Mammary epithelial cell (primary cell): ENCODE results near the gene XKR3.

ENCODE experiments used
- EZH2 ChIP-seq: IDR thresholded peaks from 2 replicates; pipeline ENCODE4 v1.6.1; 2012; ENCODE audit warnings: low read length, inconsistent platforms, borderline replicate concordance
- TF ChIP-seq, protein P1 (sequence below), 2 donors: IDR thresholded peaks in 1 of 2; conservative IDR thresholded peaks in 1 of 2; 2 replicates each; pipeline ENCODE4 v1.5.1; 2011 to 2012; ENCODE audit warnings: inconsistent platforms in 2 of 2, low read length in 2 of 2, mild to moderate bottlenecking in 2 of 2, control low read depth in 1 of 2, low read depth in 1 of 2; ENCODE audit not compliant: insufficient read depth in 1 of 2; ENCODE audit errors: extremely low read depth in 1 of 2

DNA sequence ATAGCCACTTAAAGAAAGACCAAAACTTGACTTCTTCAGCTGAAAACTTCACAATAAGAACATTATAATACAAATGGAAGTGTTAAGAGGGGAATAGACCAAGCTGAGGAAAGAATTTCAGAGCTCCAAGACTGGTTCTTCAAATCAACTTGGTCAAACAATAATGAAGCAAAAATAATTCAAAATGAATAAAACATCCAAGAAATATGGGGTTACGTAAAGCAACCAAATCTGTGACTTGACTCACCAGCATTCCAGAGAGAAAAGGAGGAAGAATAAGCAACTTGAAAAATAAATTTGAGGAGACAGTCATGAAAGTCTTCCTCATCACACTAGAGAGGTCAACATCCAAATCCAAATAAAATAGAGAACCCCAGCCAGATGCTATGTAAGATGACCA, 31.4 kb downstream of the XKR3 start:
- TF ChIP-seq, protein P1, sequence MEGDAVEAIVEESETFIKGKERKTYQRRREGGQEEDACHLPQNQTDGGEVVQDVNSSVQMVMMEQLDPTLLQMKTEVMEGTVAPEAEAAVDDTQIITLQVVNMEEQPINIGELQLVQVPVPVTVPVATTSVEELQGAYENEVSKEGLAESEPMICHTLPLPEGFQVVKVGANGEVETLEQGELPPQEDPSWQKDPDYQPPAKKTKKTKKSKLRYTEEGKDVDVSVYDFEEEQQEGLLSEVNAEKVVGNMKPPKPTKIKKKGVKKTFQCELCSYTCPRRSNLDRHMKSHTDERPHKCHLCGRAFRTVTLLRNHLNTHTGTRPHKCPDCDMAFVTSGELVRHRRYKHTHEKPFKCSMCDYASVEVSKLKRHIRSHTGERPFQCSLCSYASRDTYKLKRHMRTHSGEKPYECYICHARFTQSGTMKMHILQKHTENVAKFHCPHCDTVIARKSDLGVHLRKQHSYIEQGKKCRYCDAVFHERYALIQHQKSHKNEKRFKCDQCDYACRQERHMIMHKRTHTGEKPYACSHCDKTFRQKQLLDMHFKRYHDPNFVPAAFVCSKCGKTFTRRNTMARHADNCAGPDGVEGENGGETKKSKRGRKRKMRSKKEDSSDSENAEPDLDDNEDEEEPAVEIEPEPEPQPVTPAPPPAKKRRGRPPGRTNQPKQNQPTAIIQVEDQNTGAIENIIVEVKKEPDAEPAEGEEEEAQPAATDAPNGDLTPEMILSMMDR (conservative IDR thresholded peaks at IDR 0.05 in 1 of 2, IDR thresholded peaks at IDR 0.05 in 1 of 2; ENCODE audit: extremely low read depth in 1 of 2, insufficient read depth in 1 of 2, low read depth in 1 of 2, low read length in 2 of 2): no peak
- TF ChIP-seq EZH2: no peak
